IMR-90 (cell line): ENCODE measurements around the gene ASTN2. TPM values are rescaled to one million over a fixed set of nuclear protein-coding genes. Genes with fewer than 3 reads are reported as not detected.

ENCODE experiments used
- ATAC-seq: fragments of 200-7000 bp; cut with Tn5 transposase; 2 replicates; pipeline ENCODE4 v1.9.1; 2020; ENCODE audit warnings: low read depth, mild to moderate bottlenecking, moderate library complexity
- BruUV-seq: library from RNA; stranded (reverse); fragments of 400-500 nt; replicated peaks from 2 replicates; lab custom pipeline; 2021; lab: Mats Ljungman, UMichigan
- CTCF ChIA-PET: fragments of 300-600 bp; formaldehyde crosslinking; extraction: SDS; loops from one replicate; lab custom pipeline; 2021; ENCODE audit warnings: antibody characterized with exemption; lab: Yijun Ruan, JAX
- POLR2A ChIA-PET: fragments of 300-600 bp; sonication (Branson Sonifier 250); formaldehyde crosslinking; loops from one replicate; lab custom pipeline; 2022; ENCODE audit warnings: antibody characterized with exemption; ENCODE audit not compliant: unreplicated experiment; lab: Charles Lee
- DNase-seq: peaks from one replicate; pipeline ENCODE4 v3.0.0; 2013
- H2AFZ ChIP-seq: replicated peaks from 2 replicates; pipeline ENCODE3; 2013; ENCODE audit warnings: low read length, mild to moderate bottlenecking; ENCODE audit not compliant: poor library complexity
- H2AK5ac ChIP-seq: 2 replicates; pipeline ENCODE4 v1.6.1; 2013; ENCODE audit warnings: low read depth, low read length, inconsistent platforms
- H2AK9ac ChIP-seq: replicated peaks from 2 replicates; pipeline ENCODE3; 2013; ENCODE audit warnings: mild to moderate bottlenecking, low read depth, low read length, moderate library complexity; ENCODE audit not compliant: poor library complexity
- H2BK120ac ChIP-seq: 2 replicates; pipeline ENCODE4 v1.6.1; 2013; ENCODE audit warnings: low read depth, low read length, inconsistent platforms
- H2BK15ac ChIP-seq: 3 replicates; pipeline ENCODE4 v1.6.1; 2013; ENCODE audit warnings: low read depth, low read length, inconsistent platforms
- H2BK20ac ChIP-seq: 2 replicates; pipeline ENCODE4 v1.6.1; 2013; ENCODE audit warnings: low read depth, mild to moderate bottlenecking, inconsistent platforms, low read length, moderate library complexity
- H2BK5ac ChIP-seq: 2 replicates; pipeline ENCODE4 v1.6.1; 2013; ENCODE audit warnings: mild to moderate bottlenecking, low read depth, low read length, inconsistent platforms; ENCODE audit not compliant: poor library complexity, severe bottlenecking
- H3K14ac ChIP-seq: replicated peaks from 2 replicates; pipeline ENCODE4 v1.6.1; 2013; ENCODE audit warnings: low read depth, low read length, inconsistent platforms
- H3K18ac ChIP-seq: 2 replicates; pipeline ENCODE4 v1.6.1; 2013; ENCODE audit warnings: low read depth, low read length, control low read depth
- H3K23ac ChIP-seq: 2 replicates; pipeline ENCODE4 v1.6.1; 2013; ENCODE audit warnings: low read depth, low read length, inconsistent platforms
- H3K27ac ChIP-seq: 2 replicates; pipeline ENCODE4 v1.5.1; 2013; ENCODE audit warnings: mild to moderate bottlenecking, control low read depth, low read length; ENCODE audit not compliant: insufficient read depth
- H3K27me3 ChIP-seq: 2 replicates; pipeline ENCODE4 v1.6.1; 2013; ENCODE audit warnings: low read length; ENCODE audit not compliant: control insufficient read depth, insufficient read depth
- H3K36me3 ChIP-seq: 2 replicates; pipeline ENCODE4 v1.6.1; 2013; ENCODE audit warnings: low read length, mixed read lengths; ENCODE audit not compliant: control insufficient read depth, insufficient read depth
- H3K4ac ChIP-seq: 2 replicates; pipeline ENCODE4 v1.6.1; 2013; ENCODE audit warnings: low read depth, low read length, inconsistent platforms
- H3K4me1 ChIP-seq: 2 replicates; pipeline ENCODE4 v1.6.1; 2013; ENCODE audit warnings: low read length, mixed read lengths; ENCODE audit not compliant: control insufficient read depth, insufficient read depth
- H3K4me2 ChIP-seq: 2 replicates; pipeline ENCODE4 v1.6.1; 2013; ENCODE audit warnings: low read depth, mild to moderate bottlenecking, control low read depth, low read length, moderate library complexity
- H3K4me3 ChIP-seq: 2 replicates; pipeline ENCODE4 v1.5.1; 2013; ENCODE audit warnings: low read depth, mild to moderate bottlenecking, control low read depth, low read length, moderate library complexity; ENCODE audit not compliant: insufficient read depth
- H3K56ac ChIP-seq: 2 replicates; pipeline ENCODE4 v1.6.1; 2013; ENCODE audit warnings: low read length, inconsistent platforms; ENCODE audit not compliant: insufficient read depth; ENCODE audit errors: extremely low read depth
- H3K79me1 ChIP-seq, 2 experiments: 2 replicates each; pipeline ENCODE4 v1.6.1; 2013; ENCODE audit warnings: low read length in 2 of 2, inconsistent platforms in 1 of 2, low read depth in 1 of 2
- H3K9ac ChIP-seq: 2 replicates; pipeline ENCODE4 v1.6.1; 2013; ENCODE audit warnings: low read depth, low read length, control low read depth
- H3K9me1 ChIP-seq: 2 replicates; pipeline ENCODE4 v1.6.1; 2013; ENCODE audit warnings: low read length, inconsistent platforms; ENCODE audit not compliant: insufficient read depth
- H3K9me3 ChIP-seq: 2 replicates; pipeline ENCODE4 v1.6.1; 2013; ENCODE audit warnings: low read length; ENCODE audit not compliant: control insufficient read depth, insufficient read depth
- H4K20me1 ChIP-seq: 2 replicates; pipeline ENCODE4 v1.6.1; 2013; ENCODE audit warnings: low read length, inconsistent platforms; ENCODE audit not compliant: insufficient read depth
- H4K5ac ChIP-seq: 2 replicates; pipeline ENCODE4 v1.6.1; 2013; ENCODE audit warnings: mild to moderate bottlenecking, low read depth, low read length, control low read depth
- H4K8ac ChIP-seq, 2 experiments: 2 replicates each; pipeline ENCODE4 v1.6.1; 2013; ENCODE audit warnings: low read depth in 2 of 2, low read length in 2 of 2, control low read depth in 1 of 2, inconsistent platforms in 1 of 2
- H4K91ac ChIP-seq: 2 replicates; pipeline ENCODE4 v1.6.1; 2013; ENCODE audit warnings: low read depth, low read length, inconsistent platforms; ENCODE audit not compliant: insufficient read depth
- BHLHE40 ChIP-seq: fragments of 150-350 bp; IDR thresholded peaks from 2 replicates; pipeline ENCODE4 v1.6.1; 2016; ENCODE audit warnings: mild to moderate bottlenecking, low read depth, low read length
- CHD1 ChIP-seq: IDR thresholded peaks from 2 replicates; pipeline ENCODE4 v1.6.1; 2012; ENCODE audit warnings: low read depth, low read length, improper control_type of control experiment
- MAZ ChIP-seq: IDR thresholded peaks from 2 replicates; pipeline ENCODE4 v1.6.1; 2012; ENCODE audit warnings: low read depth, mild to moderate bottlenecking, low read length, improper control_type of control experiment, moderate library complexity, borderline replicate concordance
- MXI1 ChIP-seq: IDR thresholded peaks from 2 replicates; pipeline ENCODE4 v1.6.1; 2012; ENCODE audit warnings: low read depth, mild to moderate bottlenecking, low read length, moderate library complexity, borderline replicate concordance
- POLR2A ChIP-seq: IDR thresholded peaks from 2 replicates; pipeline ENCODE4 v1.6.1; 2012; ENCODE audit warnings: mild to moderate bottlenecking, low read depth, low read length
- RFX5 ChIP-seq: IDR thresholded peaks from 2 replicates; pipeline ENCODE4 v1.8.0; 2012; ENCODE audit warnings: low read depth, mild to moderate bottlenecking, low read length, moderate library complexity
- SMC3 ChIP-seq: fragments of 150-350 bp; IDR thresholded peaks from 2 replicates; pipeline ENCODE4 v1.6.1; 2016; ENCODE audit warnings: low read depth, mild to moderate bottlenecking, antibody characterized with exemption, low read length, moderate library complexity
- dilution Hi-C: fragments of 300-500 bp; cut with HindIII; formaldehyde crosslinking; loops from one replicate; pipeline ENCODE4 v1.14.3; 2018; ENCODE audit warnings: low sequenced_read_pairs; ENCODE audit not compliant: unreplicated experiment
- in situ Hi-C: fragments of 300-500 bp; cut with MboI; formaldehyde crosslinking; loops from 3 replicates; pipeline ENCODE4 v1.14.3; 2019; ENCODE audit warnings: low sequenced_read_pairs, inconsistent platforms, mixed read lengths
- intact Hi-C: fragments of 100-400 bp; cut with micrococcal nuclease; formaldehyde crosslinking; loops from 2 replicates; pipeline ENCODE4 v1.10.0; 2022
- polyA plus RNA-seq, 3 experiments: library from polyadenylated mRNA; depleted of rRNA; stranded (reverse); fragments of >200 nt; gene quantifications; 2 replicates each; pipeline ENCODE4 v1.2.3, GENCODE V29; 2012; ENCODE audit warnings: low replicate concordance in 1 of 3
- total RNA-seq: library from RNA; depleted of rRNA; stranded (reverse); fragments of >200 nt; gene quantifications from 2 replicates; pipeline ENCODE4 v1.2.3, GENCODE V29; 2012
- TF ChIP-seq, protein P1 (sequence below): conservative IDR thresholded peaks from 2 replicates; pipeline ENCODE4 v1.5.1; 2012; ENCODE audit warnings: mild to moderate bottlenecking, low read depth, low read length, improper control_type of control experiment

ASTN2 gene
- total and polyA plus RNA-seq, 2 of the 4 experiments (the other 2 are of a cell fraction) = 3.8 to 6.8 TPM

DNA sequence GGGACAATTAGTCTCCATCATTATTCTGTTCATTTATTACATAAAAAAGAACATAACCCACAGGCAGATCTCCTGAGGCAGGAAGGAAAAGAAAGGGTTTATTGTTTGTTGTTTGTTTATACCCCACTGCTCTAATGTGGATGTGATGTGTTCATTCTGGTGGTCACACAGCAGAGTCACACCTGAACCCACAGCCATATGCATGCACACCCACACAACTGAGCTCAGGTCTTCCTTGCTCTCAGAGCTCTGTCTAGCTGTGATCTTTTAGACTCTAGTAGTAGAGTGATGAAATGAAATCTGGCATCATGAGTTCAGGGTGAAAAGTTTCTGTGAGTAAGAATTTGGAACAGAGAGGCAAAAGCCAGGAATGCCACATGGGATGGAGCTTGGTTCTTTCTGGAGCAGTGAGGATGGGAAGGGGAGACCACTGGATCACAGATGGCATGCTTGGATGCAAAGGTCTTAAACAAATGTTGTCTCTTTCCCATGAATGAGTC lies 1034.3 kb downstream of the ASTN2 start:
- intact Hi-C loops (loop anchor here (5.0 kb wide), 1 partner anchor 192 kb away; no protein-coding TSS in a partner anchor), in situ Hi-C loops (no loop called here), dilution Hi-C loops (no loop called here)
- Histone ChIP-seq H3K9me1 (peaks cover 41% of the 10 kb centered on the region), H2BK5ac (no peak overlapping the region), H3K23ac (0 out of 2 replicates have a peak overlapping the region, but pooled peaks have one; percentile 53), H3K36me3 (peaks cover 52% of the 10 kb centered on the region), H3K9me3 (no peaks in the 10 kb centered on the region), H3K14ac (no peak overlapping the region), H3K9ac (no peak overlapping the region), H2BK20ac (no peak overlapping the region), H4K20me1 (peaks cover 9% of the 10 kb centered on the region; the same call in 1 of the 2 replicates), H2BK120ac (no peak overlapping the region), H2AK5ac (no peak overlapping the region), H3K27me3 (no peaks in the 10 kb centered on the region), H4K5ac (no peak overlapping the region), H3K4me2 (no peak overlapping the region), H3K4me3 (no peak overlapping the region), H3K4ac (no peak overlapping the region), H2AK9ac (no peak overlapping the region), H2AFZ (no peak overlapping the region), H4K8ac (no peak overlapping the region), H4K91ac (no peak overlapping the region), H3K56ac (no peak overlapping the region), H3K27ac (no peak overlapping the region), H3K18ac (no peak overlapping the region), H3K4me1 (peaks cover 19% of the 10 kb centered on the region), H3K79me1 (peaks cover 0 to 8% of the 10 kb centered on the region in 2 experiments; a peak in 1 of 4 replicates), H2BK15ac (no peak overlapping the region)
- CTCF ChIA-PET = interaction anchor here (1.6 kb wide), 1 partner anchor 191 kb away, joined by 4 read pairs; no protein-coding TSS in a partner anchor
- no TSS peak for BruUV-seq
- TF ChIP-seq MAZ = no peak
- TF ChIP-seq RFX5 = no peak
- no peak for TF ChIP-seq POLR2A
- no peak for TF ChIP-seq BHLHE40
- TF ChIP-seq SMC3 = no peak
- TF ChIP-seq CHD1 = no peak
- TF ChIP-seq, protein P1, sequence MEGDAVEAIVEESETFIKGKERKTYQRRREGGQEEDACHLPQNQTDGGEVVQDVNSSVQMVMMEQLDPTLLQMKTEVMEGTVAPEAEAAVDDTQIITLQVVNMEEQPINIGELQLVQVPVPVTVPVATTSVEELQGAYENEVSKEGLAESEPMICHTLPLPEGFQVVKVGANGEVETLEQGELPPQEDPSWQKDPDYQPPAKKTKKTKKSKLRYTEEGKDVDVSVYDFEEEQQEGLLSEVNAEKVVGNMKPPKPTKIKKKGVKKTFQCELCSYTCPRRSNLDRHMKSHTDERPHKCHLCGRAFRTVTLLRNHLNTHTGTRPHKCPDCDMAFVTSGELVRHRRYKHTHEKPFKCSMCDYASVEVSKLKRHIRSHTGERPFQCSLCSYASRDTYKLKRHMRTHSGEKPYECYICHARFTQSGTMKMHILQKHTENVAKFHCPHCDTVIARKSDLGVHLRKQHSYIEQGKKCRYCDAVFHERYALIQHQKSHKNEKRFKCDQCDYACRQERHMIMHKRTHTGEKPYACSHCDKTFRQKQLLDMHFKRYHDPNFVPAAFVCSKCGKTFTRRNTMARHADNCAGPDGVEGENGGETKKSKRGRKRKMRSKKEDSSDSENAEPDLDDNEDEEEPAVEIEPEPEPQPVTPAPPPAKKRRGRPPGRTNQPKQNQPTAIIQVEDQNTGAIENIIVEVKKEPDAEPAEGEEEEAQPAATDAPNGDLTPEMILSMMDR = no peak
- no peak for TF ChIP-seq MXI1
- no peak for DNase-seq
- POLR2A ChIA-PET = no interaction called here
- no peak for ATAC-seq
